ENCODE measurements around the gene TPRX1.

The TPRX1 gene

DNA sequence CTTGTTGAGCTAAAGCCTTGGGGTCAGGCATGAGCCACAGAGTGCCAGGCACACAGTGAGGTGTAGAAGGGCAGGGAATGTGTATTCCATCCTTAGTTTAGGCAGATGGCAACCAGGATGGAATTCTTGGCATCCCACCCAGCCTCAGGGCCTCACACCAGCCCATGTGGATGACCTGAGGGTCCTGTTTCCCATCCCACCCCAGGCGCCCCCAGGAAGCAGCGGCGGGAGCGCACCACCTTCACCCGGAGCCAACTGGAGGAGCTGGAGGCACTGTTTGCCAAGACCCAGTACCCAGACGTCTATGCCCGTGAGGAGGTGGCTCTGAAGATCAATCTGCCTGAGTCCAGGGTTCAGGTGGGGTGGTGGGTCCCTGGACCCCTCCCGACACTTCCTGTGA lies 31.7 kb upstream of the TPRX1 start:
- no peaks in the 10 kb centered on the region for H3K9me2 ChIP-seq (replicated peaks; ENCODE audit: control insufficient read depth, low read length)
- no peaks in the 10 kb centered on the region for H3K27me3 ChIP-seq (ENCODE audit: control insufficient read depth, low read length)
- no peak overlapping the region for H3K4me3 ChIP-seq (ENCODE audit: low read length)
- H3K36me3 ChIP-seq (ENCODE audit: control insufficient read depth, low read length), result no peaks in the 10 kb centered on the region
- peaks cover 4% of the 10 kb centered on the region; the same call in 1 of the 2 replicates for H3K9me3 ChIP-seq (ENCODE audit: control insufficient read depth, insufficient read depth, low read length)
- H4K20me1 ChIP-seq (ENCODE audit: control insufficient read depth, insufficient read depth, low read depth, low read length), result no peaks in the 10 kb centered on the region
- no peak overlapping the region for H3K4me2 ChIP-seq (ENCODE audit: low read length)
- no peaks in the 10 kb centered on the region for H3F3A ChIP-seq (ENCODE audit: control insufficient read depth, insufficient read depth)
- no peak overlapping the region for H3K27ac ChIP-seq (ENCODE audit: low read depth, low read length)
- no peaks in the 10 kb centered on the region for H3K4me1 ChIP-seq (ENCODE audit: control insufficient read depth, low read length)
- H3K79me2 ChIP-seq (ENCODE audit: control insufficient read depth, low read length), result no peaks in the 10 kb centered on the region
- TF ChIP-seq, protein P1, sequence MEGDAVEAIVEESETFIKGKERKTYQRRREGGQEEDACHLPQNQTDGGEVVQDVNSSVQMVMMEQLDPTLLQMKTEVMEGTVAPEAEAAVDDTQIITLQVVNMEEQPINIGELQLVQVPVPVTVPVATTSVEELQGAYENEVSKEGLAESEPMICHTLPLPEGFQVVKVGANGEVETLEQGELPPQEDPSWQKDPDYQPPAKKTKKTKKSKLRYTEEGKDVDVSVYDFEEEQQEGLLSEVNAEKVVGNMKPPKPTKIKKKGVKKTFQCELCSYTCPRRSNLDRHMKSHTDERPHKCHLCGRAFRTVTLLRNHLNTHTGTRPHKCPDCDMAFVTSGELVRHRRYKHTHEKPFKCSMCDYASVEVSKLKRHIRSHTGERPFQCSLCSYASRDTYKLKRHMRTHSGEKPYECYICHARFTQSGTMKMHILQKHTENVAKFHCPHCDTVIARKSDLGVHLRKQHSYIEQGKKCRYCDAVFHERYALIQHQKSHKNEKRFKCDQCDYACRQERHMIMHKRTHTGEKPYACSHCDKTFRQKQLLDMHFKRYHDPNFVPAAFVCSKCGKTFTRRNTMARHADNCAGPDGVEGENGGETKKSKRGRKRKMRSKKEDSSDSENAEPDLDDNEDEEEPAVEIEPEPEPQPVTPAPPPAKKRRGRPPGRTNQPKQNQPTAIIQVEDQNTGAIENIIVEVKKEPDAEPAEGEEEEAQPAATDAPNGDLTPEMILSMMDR (IDR thresholded peaks at IDR 0.05; ENCODE audit: low read depth, low read length, poor library complexity, severe bottlenecking), result no peak
- TF ChIP-seq EZH2phosphoT487 (IDR thresholded peaks at IDR 0.05; ENCODE audit: borderline replicate concordance, low read length), result no peak

DNA sequence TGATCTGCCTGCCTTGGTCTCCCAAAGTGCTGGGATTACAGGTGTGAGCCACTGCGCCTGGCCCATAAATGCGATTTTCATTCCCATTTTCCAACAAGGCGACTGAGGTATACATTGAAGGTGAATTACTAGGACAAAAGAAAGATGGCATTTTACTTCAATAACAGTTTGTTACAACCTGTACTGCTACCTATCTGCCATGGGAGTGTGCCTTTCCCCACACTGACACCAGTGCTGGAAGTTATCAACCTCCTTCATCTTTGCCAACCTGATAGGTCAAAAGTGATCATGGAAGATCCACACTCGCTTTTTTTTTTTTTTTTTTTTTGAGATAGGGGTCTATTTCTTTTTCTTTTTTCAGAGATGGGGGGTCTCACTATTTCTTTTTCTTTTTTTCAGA lies 28.4 kb upstream of the TPRX1 start:
- H3K9me3 ChIP-seq (ENCODE audit: control insufficient read depth, insufficient read depth, low read length), result no peaks in the 10 kb centered on the region; the same call in 1 of the 2 replicates
- H3K4me2 ChIP-seq (ENCODE audit: low read length), result no peak overlapping the region
- no peak for TF ChIP-seq EZH2phosphoT487 (IDR thresholded peaks at IDR 0.05; ENCODE audit: borderline replicate concordance, low read length)
- TF ChIP-seq, protein P1 (IDR thresholded peaks at IDR 0.05; ENCODE audit: low read depth, low read length, poor library complexity, severe bottlenecking), result no peak
- H3K79me2 ChIP-seq (ENCODE audit: control insufficient read depth, low read length), result no peaks in the 10 kb centered on the region
- H3K4me3 ChIP-seq (ENCODE audit: low read length), result no peak overlapping the region
- no peaks in the 10 kb centered on the region for H3F3A ChIP-seq (ENCODE audit: control insufficient read depth, insufficient read depth)
- H3K27me3 ChIP-seq (ENCODE audit: control insufficient read depth, low read length), result no peaks in the 10 kb centered on the region
- H3K27ac ChIP-seq (ENCODE audit: low read depth, low read length), result no peak overlapping the region
- H3K9me2 ChIP-seq (replicated peaks; ENCODE audit: control insufficient read depth, low read length), result no peaks in the 10 kb centered on the region
- H3K4me1 ChIP-seq (ENCODE audit: control insufficient read depth, low read length), result peaks cover 4% of the 10 kb centered on the region; the same call in 1 of the 2 replicates
- H3K36me3 ChIP-seq (ENCODE audit: control insufficient read depth, low read length), result no peaks in the 10 kb centered on the region
- H4K20me1 ChIP-seq (ENCODE audit: control insufficient read depth, insufficient read depth, low read depth, low read length), result no peaks in the 10 kb centered on the region

DNA sequence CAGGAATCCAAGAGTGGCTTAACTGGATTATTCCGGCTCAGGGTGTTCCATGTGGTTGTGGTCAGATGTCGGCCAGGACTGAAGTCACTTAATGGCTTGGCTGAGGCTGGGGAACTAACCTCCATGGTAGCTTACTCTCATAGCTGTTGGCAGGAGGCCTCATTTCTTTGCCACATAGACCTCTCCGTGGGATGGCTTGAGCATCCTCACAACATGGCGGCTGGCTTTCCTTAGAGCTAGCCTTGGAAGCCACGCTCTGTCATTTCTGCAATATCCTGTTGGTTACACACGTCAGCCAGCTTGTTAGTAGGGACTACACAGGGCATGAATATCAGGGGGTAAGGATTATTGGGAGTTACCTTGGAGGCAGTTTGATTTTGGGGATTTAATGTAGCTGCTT lies 22.4 kb upstream of the TPRX1 start:
- no peaks in the 10 kb centered on the region for H3K36me3 ChIP-seq (ENCODE audit: control insufficient read depth, low read length)
- no peaks in the 10 kb centered on the region for H3K79me2 ChIP-seq (ENCODE audit: control insufficient read depth, low read length)
- no peaks in the 10 kb centered on the region for H3K27me3 ChIP-seq (ENCODE audit: control insufficient read depth, low read length)
- H3K9me3 ChIP-seq (ENCODE audit: control insufficient read depth, insufficient read depth, low read length), result no peaks in the 10 kb centered on the region
- H3F3A ChIP-seq (ENCODE audit: control insufficient read depth, insufficient read depth), result no peaks in the 10 kb centered on the region
- H3K4me1 ChIP-seq (ENCODE audit: control insufficient read depth, low read length), result peaks cover 4% of the 10 kb centered on the region; the same call in 1 of the 2 replicates
- no peak overlapping the region for H3K27ac ChIP-seq (ENCODE audit: low read depth, low read length)
- no peaks in the 10 kb centered on the region for H4K20me1 ChIP-seq (ENCODE audit: control insufficient read depth, insufficient read depth, low read depth, low read length)
- no peaks in the 10 kb centered on the region for H3K9me2 ChIP-seq (replicated peaks; ENCODE audit: control insufficient read depth, low read length)
- H3K4me2 ChIP-seq (ENCODE audit: low read length), result no peak overlapping the region
- TF ChIP-seq, protein P1 (IDR thresholded peaks at IDR 0.05; ENCODE audit: low read depth, low read length, poor library complexity, severe bottlenecking), result no peak
- no peak for TF ChIP-seq EZH2phosphoT487 (IDR thresholded peaks at IDR 0.05; ENCODE audit: borderline replicate concordance, low read length)
- H3K4me3 ChIP-seq (ENCODE audit: low read length), result no peak overlapping the region

Measured in DOHH2 (cell line).